MM.1S (cell line): Measurements from ENCODE around the gene KMO.

ENCODE experiments used
- DNase-seq: peaks from one replicate; pipeline ENCODE4 v3.0.0-alpha.2; 2015
- H2AFZ ChIP-seq: fragments of 300-600 bp; sonication (generic); 2 replicates; pipeline ENCODE4 v1.6.0; 2016; ENCODE audit warnings: antibody characterized with exemption, low read length
- H3F3A ChIP-seq: fragments of 300-600 bp; sonication (generic); 2 replicates; pipeline ENCODE4 v1.6.1; 2016; ENCODE audit warnings: mild to moderate bottlenecking, antibody characterized with exemption, low read length, moderate library complexity, mixed read lengths; ENCODE audit not compliant: insufficient read depth
- H3K27ac ChIP-seq: fragments of 300-600 bp; sonication (generic); 2 replicates; pipeline ENCODE4 v1.5.1; 2016; ENCODE audit warnings: mild to moderate bottlenecking, low read length
- H3K27me3 ChIP-seq: fragments of 300-600 bp; sonication (generic); replicated peaks from 2 replicates; pipeline ENCODE4 v1.6.0; 2016; ENCODE audit warnings: low read length; ENCODE audit not compliant: insufficient read depth
- H3K36me3 ChIP-seq: fragments of 300-600 bp; sonication (generic); replicated peaks from 2 replicates; pipeline ENCODE4 v1.6.1; 2016; ENCODE audit warnings: mild to moderate bottlenecking, low read length, mixed read lengths; ENCODE audit not compliant: insufficient read depth
- H3K4me1 ChIP-seq: fragments of 300-600 bp; sonication (generic); 2 replicates; pipeline ENCODE4 v1.6.1; 2016; ENCODE audit warnings: low read length, mixed read lengths
- H3K4me2 ChIP-seq: fragments of 300-600 bp; sonication (generic); 2 replicates; pipeline ENCODE4 v1.6.0; 2016; ENCODE audit warnings: low read depth, low read length
- H3K4me3 ChIP-seq: fragments of 300-600 bp; sonication (generic); 2 replicates; pipeline ENCODE4 v1.5.1; 2016; ENCODE audit warnings: low read length, mixed read lengths
- H3K79me2 ChIP-seq: fragments of 300-600 bp; sonication (generic); 2 replicates; pipeline ENCODE4 v1.6.1; 2016; ENCODE audit warnings: mixed run types, low read length, mixed read lengths
- H3K9ac ChIP-seq: fragments of 300-600 bp; sonication (generic); 2 replicates; pipeline ENCODE4 v1.6.1; 2016; ENCODE audit warnings: low read length, mixed read lengths
- H3K9me2 ChIP-seq: fragments of 300-600 bp; sonication (generic); replicated peaks from 2 replicates; pipeline ENCODE4 v1.6.1; 2016; ENCODE audit warnings: mild to moderate bottlenecking, low read length, mixed read lengths; ENCODE audit not compliant: insufficient read depth
- H3K9me3 ChIP-seq: fragments of 300-600 bp; sonication (generic); replicated peaks from 2 replicates; pipeline ENCODE4 v1.6.1; 2016; ENCODE audit warnings: mild to moderate bottlenecking, low read length, mixed read lengths; ENCODE audit not compliant: insufficient read depth
- H4K20me1 ChIP-seq: fragments of 300-600 bp; sonication (generic); 2 replicates; pipeline ENCODE4 v1.6.1; 2016; ENCODE audit warnings: mild to moderate bottlenecking, low read length, moderate library complexity, mixed read lengths; ENCODE audit not compliant: insufficient read depth
- CTCF ChIP-seq: fragments of 300-600 bp; sonication (generic); IDR thresholded peaks from 2 replicates; pipeline ENCODE4 v1.5.1; 2016; ENCODE audit warnings: antibody characterized with exemption, low read length, mixed read lengths
- EZH2 ChIP-seq: fragments of 300-600 bp; sonication (generic); optimal IDR thresholded peaks from 2 replicates; pipeline ENCODE3; 2017; ENCODE audit warnings: low read depth, mild to moderate bottlenecking, antibody characterized with exemption, low read length, mixed read lengths
- EZH2phosphoT487 ChIP-seq: fragments of 300-600 bp; sonication (generic); IDR thresholded peaks from 2 replicates; pipeline ENCODE4 v1.6.1; 2018; ENCODE audit warnings: antibody characterized with exemption, low read length

The KMO gene

GRCh38 chr1:241551759-241552638 is 19.8 kb downstream of the KMO start:
- Histone ChIP-seq H3K4me2 (no peak overlapping the region), H2AFZ (no peak overlapping the region), H3K4me1 (no peaks in the 10 kb centered on the region), H3K9me3 (no peaks in the 10 kb centered on the region), H3K4me3 (no peak overlapping the region), H3K36me3 (no peaks in the 10 kb centered on the region), H3K27ac (no peak overlapping the region), H4K20me1 (no peaks in the 10 kb centered on the region), H3K27me3 (no peaks in the 10 kb centered on the region), H3F3A (no peaks in the 10 kb centered on the region), H3K9ac (no peak overlapping the region), H3K79me2 (no peaks in the 10 kb centered on the region), H3K9me2 (no peaks in the 10 kb centered on the region)
- TF ChIP-seq EZH2: no peak
- TF ChIP-seq EZH2phosphoT487: no peak
- TF ChIP-seq CTCF: no peak
- DNase-seq: no peak

GRCh38 chr1:241553886-241554592 is 21.9 kb downstream of the KMO start:
- Histone ChIP-seq H3K27ac (no peak overlapping the region), H4K20me1 (no peaks in the 10 kb centered on the region), H3K27me3 (no peaks in the 10 kb centered on the region), H3K79me2 (no peaks in the 10 kb centered on the region), H3K4me3 (no peak overlapping the region), H3F3A (no peaks in the 10 kb centered on the region), H3K4me1 (no peaks in the 10 kb centered on the region), H3K9me3 (no peaks in the 10 kb centered on the region), H3K36me3 (no peaks in the 10 kb centered on the region), H2AFZ (no peak overlapping the region), H3K9me2 (no peaks in the 10 kb centered on the region), H3K9ac (no peak overlapping the region), H3K4me2 (no peak overlapping the region)
- no peak for DNase-seq
- no peak for TF ChIP-seq CTCF
- TF ChIP-seq EZH2phosphoT487: no peak
- TF ChIP-seq EZH2: no peak

- no peaks in the 10 kb centered on the region for H3F3A ChIP-seq
- no peaks in the 10 kb centered on the region for H4K20me1 ChIP-seq
- H3K9ac ChIP-seq: no peak overlapping the region
- no peak overlapping the region for H2AFZ ChIP-seq
- H3K27ac ChIP-seq: no peak overlapping the region
- H3K9me2 ChIP-seq: no peaks in the 10 kb centered on the region
- H3K4me2 ChIP-seq: no peak overlapping the region
- H3K79me2 ChIP-seq: no peaks in the 10 kb centered on the region
- TF ChIP-seq EZH2phosphoT487: no peak
- TF ChIP-seq EZH2: no peak
- TF ChIP-seq CTCF: no peak
- H3K9me3 ChIP-seq: no peaks in the 10 kb centered on the region
- H3K27me3 ChIP-seq: no peaks in the 10 kb centered on the region
- DNase-seq: no peak
- H3K36me3 ChIP-seq: no peaks in the 10 kb centered on the region
- H3K4me1 ChIP-seq: no peaks in the 10 kb centered on the region
- no peak overlapping the region for H3K4me3 ChIP-seq
Measured at GRCh38 chr1:241555526-241555925, 23.3 kb downstream of the KMO start.
